GM21528 (cell line): ENCODE measurements around the gene ABTB1.
"Not testable (repeated sequence)": the region's sequence is repeated elsewhere in the genome, so short reads cannot be mapped to it uniquely, and the experiment has no call there.

ENCODE experiments used
- ATAC-seq: cut with Tn5 transposase; IDR thresholded peaks from one replicate; pipeline ENCODE4 v1.9.1; 2021; ENCODE audit warnings: mild to moderate bottlenecking, moderate library complexity; ENCODE audit not compliant: unreplicated experiment, low FRiP score

ABTB1 gene

GRCh38 chr3:127670229-127670559 is 2.6 kb upstream of the ABTB1 start:
- no peak for ATAC-seq

DNA sequence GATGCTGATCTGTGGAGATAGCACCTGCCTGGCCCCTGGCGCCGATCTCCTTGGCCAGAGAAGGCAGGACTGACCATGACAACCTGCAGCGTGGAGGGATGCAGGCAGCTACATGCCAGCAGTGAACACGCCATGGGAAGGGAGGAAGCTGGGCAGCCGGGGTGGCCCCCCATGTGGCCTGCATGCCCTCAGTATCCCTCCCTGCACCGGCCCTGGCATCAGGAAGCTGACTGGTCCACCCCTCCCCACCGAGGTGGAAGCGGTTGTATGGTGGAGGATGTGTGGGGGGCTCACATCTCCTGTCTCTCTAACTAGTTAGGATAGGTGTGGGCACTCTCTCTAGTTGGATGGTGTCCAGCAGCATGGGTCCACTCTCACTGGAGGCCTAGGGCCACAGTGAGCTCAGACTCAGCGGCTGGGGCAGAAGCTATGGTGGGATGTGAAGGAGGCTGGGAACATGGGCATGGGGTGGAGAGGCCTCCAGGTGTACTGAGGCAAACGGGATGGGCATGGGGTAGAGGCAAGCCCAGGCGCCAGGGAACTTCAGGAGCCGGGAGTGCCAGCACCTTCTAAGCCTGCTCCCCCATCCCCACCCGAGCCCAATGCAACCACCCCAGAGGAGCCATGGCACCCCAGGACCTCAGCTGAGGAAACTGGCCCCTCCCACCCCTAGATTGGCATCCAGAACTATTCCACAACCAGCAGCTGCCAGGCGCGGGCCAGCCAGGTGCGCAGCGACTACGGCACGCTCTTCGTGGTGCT is 1.8 kb upstream of the ABTB1 start:
- no peak for ATAC-seq

DNA sequence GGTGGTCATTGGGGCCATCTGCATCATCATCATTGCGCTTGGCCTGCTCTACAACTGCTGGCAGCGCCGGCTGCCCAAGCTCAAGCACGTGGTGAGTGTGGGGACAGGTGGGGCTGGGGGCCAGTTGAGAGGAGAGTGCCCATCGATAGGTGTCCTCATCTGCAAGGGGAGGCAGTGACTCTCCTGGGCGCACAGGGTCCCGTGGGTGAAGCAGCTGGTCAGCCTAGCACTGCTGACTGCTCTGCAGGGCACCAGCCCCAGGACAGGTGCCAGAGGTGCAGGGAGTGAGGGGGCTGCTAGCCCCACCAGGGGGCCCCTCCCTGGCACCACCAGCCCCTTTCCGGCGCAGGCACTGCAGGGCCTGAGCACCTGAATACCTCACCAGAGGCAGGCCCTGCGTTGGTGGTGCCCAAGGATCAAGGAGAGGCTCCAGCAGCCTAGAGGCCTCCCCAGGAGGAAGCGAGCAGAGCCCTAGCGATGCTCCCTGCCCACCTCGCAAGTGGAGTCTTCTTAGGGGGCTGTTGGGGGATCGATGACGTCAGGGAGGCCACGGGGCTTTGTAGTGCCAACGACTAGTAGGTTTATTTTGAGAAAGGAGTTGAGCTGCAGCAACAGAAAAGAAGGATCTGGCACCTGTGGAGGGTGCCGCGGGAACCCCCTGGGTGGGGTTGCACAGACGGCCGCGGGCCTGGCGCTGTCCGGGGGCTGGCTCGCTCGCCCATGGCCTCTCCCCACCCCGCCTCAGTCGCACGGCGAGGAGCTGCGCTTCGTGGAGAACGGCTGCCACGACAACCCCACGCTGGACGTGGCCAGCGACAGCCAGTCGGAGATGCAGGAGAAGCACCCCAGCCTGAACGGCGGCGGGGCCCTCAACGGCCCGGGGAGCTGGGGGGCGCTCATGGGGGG is 976 bp upstream of the ABTB1 start:
- ATAC-seq: peak; percentile 25

DNA sequence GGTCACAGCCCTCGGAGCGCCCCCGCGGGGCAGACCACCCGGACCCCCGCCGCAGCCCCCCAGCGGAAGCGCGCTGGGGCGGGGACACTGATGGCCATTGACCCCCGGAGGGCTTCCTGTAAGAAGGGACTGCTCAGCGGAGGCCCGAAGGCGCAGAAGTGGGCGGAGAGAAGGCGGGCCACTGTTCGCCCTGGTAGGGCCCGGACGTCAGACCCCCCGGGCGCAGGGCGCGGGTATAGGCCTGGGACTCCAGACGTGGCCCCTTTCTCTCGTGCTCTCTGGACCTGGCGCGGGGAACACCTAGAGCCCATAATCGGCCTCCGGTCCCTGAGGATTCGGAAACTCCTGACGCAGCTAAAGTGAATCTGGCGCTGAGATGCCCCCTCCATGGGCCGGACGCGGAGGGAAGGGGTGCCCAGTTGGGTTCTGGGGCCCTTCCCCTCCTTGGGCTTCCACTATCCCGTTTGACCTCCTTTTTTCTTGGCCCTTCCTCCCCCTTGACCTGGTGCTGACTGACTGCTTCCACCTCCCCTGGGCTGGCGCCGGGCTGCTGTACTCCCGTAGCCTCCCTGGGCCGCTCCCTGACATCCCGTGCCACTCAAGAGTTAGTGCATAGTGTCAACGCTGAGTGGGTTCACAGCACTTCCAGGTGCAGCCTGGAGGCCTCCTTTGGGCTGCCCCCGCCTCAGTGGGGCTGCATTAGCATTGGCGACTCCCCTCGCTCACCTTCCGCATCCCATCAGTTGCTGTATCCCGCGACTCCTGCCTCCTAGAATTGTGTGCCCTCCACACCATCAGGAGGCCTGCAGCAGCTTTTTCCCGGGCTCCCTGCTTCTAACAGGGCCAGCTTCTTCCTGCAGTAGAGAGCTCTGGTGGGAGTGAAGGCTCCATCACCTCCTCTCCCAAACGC is 694 bp downstream of the ABTB1 start:
- ATAC-seq: peak; percentile 32

GRCh38 chr3:127674101-127674721 is 1.5 kb downstream of the ABTB1 start:
- ATAC-seq: no peak

- no peak for ATAC-seq
These were observed 2.0 kb downstream of the ABTB1 start for GRCh38 chr3:127674790-127675189.

- ATAC-seq: no peak
These were observed 3.1 kb downstream of the ABTB1 start for GRCh38 chr3:127675651-127676391.

DNA sequence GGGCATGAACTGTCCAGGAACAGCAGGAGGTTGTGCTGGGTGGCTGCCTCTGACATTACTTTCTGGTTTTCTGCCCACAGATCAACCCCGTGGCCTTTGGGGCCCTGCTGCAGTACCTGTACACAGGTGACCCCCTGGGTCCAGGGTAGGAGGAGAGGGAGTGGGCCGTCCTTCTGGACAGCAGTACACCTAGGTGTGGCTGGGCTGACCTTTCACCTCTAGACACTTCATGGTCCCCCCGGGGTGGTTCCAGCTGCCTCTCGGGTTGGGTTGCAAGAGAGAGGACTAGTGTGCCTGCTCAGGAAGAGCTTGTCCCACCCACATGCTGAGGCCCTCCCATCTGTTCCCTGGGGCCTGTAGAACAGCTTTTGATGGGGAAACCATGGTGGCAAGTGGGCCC is 3.7 kb downstream of the ABTB1 start:
- no peak for ATAC-seq

- no peak for ATAC-seq
These were observed 4.2 kb downstream of the ABTB1 start for GRCh38 chr3:127676921-127677351.

GRCh38 chr3:127677541-127678314 is 5.0 kb downstream of the ABTB1 start:
- ATAC-seq: no peak

GRCh38 chr3:127678315-127678599 is 5.5 kb downstream of the ABTB1 start:
- ATAC-seq: no peak

GRCh38 chr3:127678611-127679533 is 6.1 kb downstream of the ABTB1 start:
- ATAC-seq: no peak

DNA sequence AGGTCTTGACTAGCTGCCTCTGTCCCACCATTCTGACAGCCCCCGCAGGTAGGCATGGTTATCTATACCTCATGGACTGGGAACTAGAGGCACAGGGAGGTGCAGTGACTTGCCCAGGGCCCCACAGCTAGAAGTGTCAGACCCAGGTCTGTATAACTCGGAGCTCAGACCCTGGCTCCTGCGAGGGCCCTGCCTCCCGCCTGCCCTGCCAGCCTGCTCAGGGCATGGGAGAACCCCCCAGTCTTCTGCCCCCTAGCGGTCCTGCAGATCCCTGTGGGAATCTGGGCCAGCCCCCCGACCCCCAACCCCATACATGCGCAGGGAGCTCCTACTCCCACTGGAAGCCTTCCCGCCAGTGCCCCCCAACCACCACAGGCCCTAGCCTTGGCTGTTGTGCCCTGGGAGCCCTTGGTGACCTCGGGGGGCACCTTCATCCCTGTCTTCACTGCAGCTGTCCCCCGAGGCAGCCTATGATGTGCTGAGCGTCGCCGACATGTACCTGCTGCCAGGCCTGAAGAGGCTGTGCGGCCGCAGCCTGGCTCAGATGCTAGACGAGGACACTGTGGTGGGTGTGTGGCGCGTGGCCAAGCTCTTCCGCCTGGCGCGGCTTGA is 6.9 kb downstream of the ABTB1 start:
- no peak for ATAC-seq

- ATAC-seq: no peak
These were observed 7.5 kb downstream of the ABTB1 start for GRCh38 chr3:127680146-127680661.

DNA sequence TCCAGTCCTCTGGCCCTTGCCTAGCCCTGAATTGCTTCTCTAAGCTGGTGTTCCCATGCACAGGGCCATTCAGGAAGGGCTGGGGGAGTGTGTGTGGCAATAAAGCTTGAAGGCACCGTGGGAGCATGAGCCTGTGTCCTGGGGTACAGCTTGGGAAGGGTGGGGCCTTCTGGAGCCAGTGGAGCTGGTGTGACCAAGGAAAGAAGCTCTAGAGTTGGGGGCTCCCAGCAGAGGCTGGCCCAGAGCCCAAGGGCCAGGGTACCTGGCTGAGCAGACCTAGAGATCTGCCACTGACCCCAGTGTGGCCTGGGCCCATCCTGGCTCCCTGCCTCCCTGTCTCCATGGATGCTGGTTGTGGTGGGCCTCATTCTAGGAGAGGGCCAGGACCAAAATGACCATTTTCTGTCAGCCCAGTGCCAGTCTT is 8.1 kb downstream of the ABTB1 start:
- no peak for ATAC-seq

DNA sequence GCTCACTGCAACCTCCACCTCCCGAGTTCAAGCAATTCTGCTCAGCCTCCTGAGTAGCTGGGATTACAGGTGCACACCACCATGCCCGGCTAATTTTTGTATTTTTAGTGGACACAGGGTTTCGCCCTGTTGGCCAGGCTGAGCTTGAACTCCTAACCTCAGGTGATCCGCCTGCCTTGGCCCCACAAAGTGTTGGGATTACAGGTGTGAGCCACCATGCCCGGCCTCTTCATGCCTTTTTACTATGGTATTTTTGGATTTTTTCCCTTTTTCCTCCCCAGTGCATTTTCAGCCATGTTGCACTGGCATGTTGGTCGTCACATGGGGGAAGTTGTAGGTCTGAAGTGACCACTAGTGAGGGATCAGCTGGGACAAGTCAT is 9.4 kb downstream of the ABTB1 start:
- ATAC-seq: not testable (repeated sequence)

GRCh38 chr3:127682561-127682960 is 9.8 kb downstream of the ABTB1 start:
- ATAC-seq: no peak
